ENCODE measurements around the gene MGMT.

MGMT gene

GRCh38 chr10:129514568-129515451 lies 47.8 kb downstream of the MGMT start:
- TF ChIP-seq CTCF (conservative IDR thresholded peaks at IDR 0.05) = no peak
- H3K27ac ChIP-seq = no peak overlapping the region

- H3K27ac ChIP-seq = no peak overlapping the region
- TF ChIP-seq CTCF (conservative IDR thresholded peaks at IDR 0.05) = no peak
Observed at GRCh38 chr10:129516846-129517679, 50.0 kb downstream of the MGMT start.

GRCh38 chr10:129517680-129518057 lies 50.6 kb downstream of the MGMT start:
- TF ChIP-seq CTCF (conservative IDR thresholded peaks at IDR 0.05) = no peak
- H3K27ac ChIP-seq = no peak overlapping the region

GRCh38 chr10:129518793-129519192 lies 51.8 kb downstream of the MGMT start:
- H3K27ac ChIP-seq = no peak overlapping the region
- TF ChIP-seq CTCF (conservative IDR thresholded peaks at IDR 0.05) = no peak

GRCh38 chr10:129520440-129521080 lies 53.5 kb downstream of the MGMT start:
- no peak for TF ChIP-seq CTCF (conservative IDR thresholded peaks at IDR 0.05)
- no peak overlapping the region for H3K27ac ChIP-seq

- no peak overlapping the region for H3K27ac ChIP-seq
- no peak for TF ChIP-seq CTCF (conservative IDR thresholded peaks at IDR 0.05)
Observed at GRCh38 chr10:129521161-129522025, 54.4 kb downstream of the MGMT start.

Measured in VCaP (cell line).